Astrocyte (in vitro differentiated cells and primary cell): Measurements from ENCODE around the gene OSBPL9. TPM values are rescaled to one million over a fixed set of nuclear protein-coding genes. Genes with fewer than 3 reads are reported as not detected.

ENCODE experiments used
- DNase-seq: peaks from one replicate; pipeline ENCODE4 v3.0.0-alpha.2; 2010; ENCODE audit warnings: low read depth
- FAIRE-seq: peaks from 2 replicates; lab custom pipeline; 2011; peaks lifted over from hg19 to GRCh38; lab: Jason Lieb, UNC
- H2AFZ ChIP-seq: 2 replicates; pipeline ENCODE4 v1.6.0; 2012; ENCODE audit warnings: low read depth, low read length, inconsistent platforms
- H3K27ac ChIP-seq: 2 replicates; pipeline ENCODE4 v1.5.1; 2011; ENCODE audit warnings: low read depth, low read length, inconsistent platforms
- H3K27me3 ChIP-seq: 2 replicates; pipeline ENCODE4 v1.6.0; 2011; ENCODE audit warnings: low read length, inconsistent platforms; ENCODE audit not compliant: insufficient read depth
- H3K36me3 ChIP-seq: 2 replicates; pipeline ENCODE4 v1.5.1; 2011; ENCODE audit warnings: low read length, inconsistent platforms; ENCODE audit not compliant: insufficient read depth
- H3K4me1 ChIP-seq: 2 replicates; pipeline ENCODE4 v1.5.1; 2011; ENCODE audit warnings: low read length, inconsistent platforms; ENCODE audit not compliant: insufficient read depth
- H3K4me2 ChIP-seq: 2 replicates; pipeline ENCODE4 v1.6.0; 2012; ENCODE audit warnings: low read length, inconsistent platforms
- H3K4me3 ChIP-seq: 2 replicates; pipeline ENCODE4 v1.5.1; 2011; ENCODE audit warnings: low read depth, mild to moderate bottlenecking, low read length, inconsistent platforms; ENCODE audit not compliant: insufficient read depth
- H3K79me2 ChIP-seq: 2 replicates; pipeline ENCODE4 v1.6.0; 2012; ENCODE audit warnings: mild to moderate bottlenecking, low read length, inconsistent platforms; ENCODE audit not compliant: insufficient read depth
- H3K9ac ChIP-seq: 2 replicates; pipeline ENCODE4 v1.6.0; 2012; ENCODE audit warnings: mild to moderate bottlenecking, low read length, inconsistent platforms
- H3K9me3 ChIP-seq: 2 replicates; pipeline ENCODE4 v1.5.1; 2012; ENCODE audit warnings: low read depth, mild to moderate bottlenecking, low read length, inconsistent platforms; ENCODE audit not compliant: insufficient read depth
- H4K20me1 ChIP-seq: 2 replicates; pipeline ENCODE4 v1.6.0; 2012; ENCODE audit warnings: low read length, inconsistent platforms; ENCODE audit not compliant: insufficient read depth
- H3K27ac Mint-ChIP-seq: one replicate; pipeline ENCODE4 v1.8.0; 2021; ENCODE audit warnings: mild to moderate bottlenecking, mixed read lengths; ENCODE audit not compliant: unreplicated experiment
- H3K27me3 Mint-ChIP-seq: one replicate; pipeline ENCODE4 v1.8.0; 2021; ENCODE audit warnings: low read depth, mixed read lengths; ENCODE audit not compliant: unreplicated experiment
- H3K36me3 Mint-ChIP-seq: one replicate; pipeline ENCODE4 v1.8.0; 2021; ENCODE audit warnings: low read depth, mixed read lengths; ENCODE audit not compliant: unreplicated experiment
- H3K4me1 Mint-ChIP-seq: one replicate; pipeline ENCODE4 v1.8.0; 2021; ENCODE audit warnings: low read depth, mixed read lengths; ENCODE audit not compliant: unreplicated experiment
- H3K4me3 Mint-ChIP-seq: one replicate; pipeline ENCODE4 v1.8.0; 2021; ENCODE audit warnings: mild to moderate bottlenecking, moderate library complexity, mixed read lengths; ENCODE audit not compliant: unreplicated experiment
- H3K9me3 Mint-ChIP-seq: one replicate; pipeline ENCODE4 v1.8.0; 2021; ENCODE audit warnings: mild to moderate bottlenecking, mixed read lengths; ENCODE audit not compliant: unreplicated experiment
- EZH2 ChIP-seq: IDR thresholded peaks from 2 replicates; pipeline ENCODE4 v1.6.1; 2012; ENCODE audit warnings: mild to moderate bottlenecking, low read length, inconsistent platforms; ENCODE audit not compliant: insufficient read depth
- total RNA-seq: library from RNA; stranded (reverse); gene quantifications from 2 replicates; pipeline ENCODE4 v1.2.1, GENCODE V29; 2021
- TF ChIP-seq, protein P1 (sequence below): IDR thresholded peaks from 2 replicates; pipeline ENCODE4 v1.5.1; 2011; ENCODE audit warnings: low read depth, mild to moderate bottlenecking, inconsistent platforms, low read length, moderate library complexity; ENCODE audit not compliant: insufficient read depth

OSBPL9 gene
- total RNA-seq, 1 donor from 2014 or later: 117 TPM

DNA sequence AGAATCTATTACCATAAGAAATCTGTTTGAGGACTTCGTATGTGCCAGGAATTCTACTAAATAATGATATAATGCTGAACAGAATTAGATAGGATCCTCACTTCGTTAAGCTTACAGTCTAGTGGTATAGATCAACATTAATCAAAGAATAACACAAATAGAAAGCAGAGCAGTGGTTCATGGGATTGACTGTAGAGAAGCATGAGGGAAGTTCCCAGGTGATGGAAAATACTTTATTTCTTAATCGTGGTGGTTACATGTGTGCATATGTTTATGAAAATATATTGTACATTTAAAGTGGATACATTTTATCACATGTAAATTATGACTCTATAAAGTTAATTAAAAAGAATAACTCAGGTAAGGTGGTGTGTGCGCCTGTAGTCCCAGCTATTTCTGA lies 110.5 kb downstream of the OSBPL9 start:
- no peaks in the 10 kb centered on the region for H3K9me3 Mint-ChIP-seq

DNA sequence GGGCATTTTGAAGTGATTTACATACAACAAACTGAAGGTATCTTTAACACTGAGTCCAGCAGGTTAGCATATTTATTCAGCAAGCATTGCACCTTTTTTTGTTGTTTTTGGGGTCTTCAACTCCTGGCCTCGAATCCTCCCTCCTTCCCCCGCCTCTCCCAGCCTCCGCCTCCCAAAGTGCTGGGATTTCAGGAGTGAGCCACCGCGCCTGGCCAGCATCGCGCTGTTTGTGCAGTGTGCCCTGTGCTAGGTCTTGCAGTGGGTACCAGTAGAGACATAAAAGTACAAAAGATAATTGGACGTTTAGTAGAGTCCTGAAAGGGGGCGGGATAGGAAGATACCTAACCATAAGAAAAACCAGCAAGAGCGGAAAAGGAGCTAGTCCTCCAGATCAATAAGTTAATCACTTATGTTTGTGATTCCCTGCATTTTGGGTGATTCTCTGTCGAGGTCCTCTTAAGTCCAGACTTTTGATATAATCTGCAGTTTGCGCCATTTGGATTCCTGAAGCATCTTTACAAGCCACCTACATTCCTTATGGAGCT lies 111.8 kb downstream of the OSBPL9 start:
- no peaks in the 10 kb centered on the region for H3K9me3 ChIP-seq
- H3K4me1 ChIP-seq: peaks cover 6% of the 10 kb centered on the region
- TF ChIP-seq, protein P1, sequence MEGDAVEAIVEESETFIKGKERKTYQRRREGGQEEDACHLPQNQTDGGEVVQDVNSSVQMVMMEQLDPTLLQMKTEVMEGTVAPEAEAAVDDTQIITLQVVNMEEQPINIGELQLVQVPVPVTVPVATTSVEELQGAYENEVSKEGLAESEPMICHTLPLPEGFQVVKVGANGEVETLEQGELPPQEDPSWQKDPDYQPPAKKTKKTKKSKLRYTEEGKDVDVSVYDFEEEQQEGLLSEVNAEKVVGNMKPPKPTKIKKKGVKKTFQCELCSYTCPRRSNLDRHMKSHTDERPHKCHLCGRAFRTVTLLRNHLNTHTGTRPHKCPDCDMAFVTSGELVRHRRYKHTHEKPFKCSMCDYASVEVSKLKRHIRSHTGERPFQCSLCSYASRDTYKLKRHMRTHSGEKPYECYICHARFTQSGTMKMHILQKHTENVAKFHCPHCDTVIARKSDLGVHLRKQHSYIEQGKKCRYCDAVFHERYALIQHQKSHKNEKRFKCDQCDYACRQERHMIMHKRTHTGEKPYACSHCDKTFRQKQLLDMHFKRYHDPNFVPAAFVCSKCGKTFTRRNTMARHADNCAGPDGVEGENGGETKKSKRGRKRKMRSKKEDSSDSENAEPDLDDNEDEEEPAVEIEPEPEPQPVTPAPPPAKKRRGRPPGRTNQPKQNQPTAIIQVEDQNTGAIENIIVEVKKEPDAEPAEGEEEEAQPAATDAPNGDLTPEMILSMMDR: no peak
- TF ChIP-seq EZH2: no peak
- peaks cover 2% of the 10 kb centered on the region for H3K36me3 Mint-ChIP-seq
- H3K79me2 ChIP-seq: peaks cover 37% of the 10 kb centered on the region
- H3K4me2 ChIP-seq: peak overlapping the region; percentile 96
- H3K27ac Mint-ChIP-seq: peak overlapping the region; percentile 84
- DNase-seq (peak; percentile 9), FAIRE-seq (no peak)
- no peaks in the 10 kb centered on the region for H3K27me3 Mint-ChIP-seq
- peak overlapping the region; percentile 81 for H3K4me3 ChIP-seq
- H4K20me1 ChIP-seq: peaks cover 13% of the 10 kb centered on the region
- no peaks in the 10 kb centered on the region for H3K36me3 ChIP-seq
- no peaks in the 10 kb centered on the region for H3K9me3 Mint-ChIP-seq
- H3K27me3 ChIP-seq: no peaks in the 10 kb centered on the region
- peak overlapping the region; percentile 89 for H3K9ac ChIP-seq
- peak overlapping the region; percentile 57 for H3K27ac ChIP-seq
- peak overlapping the region; percentile 62 for H2AFZ ChIP-seq
- H3K4me1 Mint-ChIP-seq: peaks cover 14% of the 10 kb centered on the region
- peak overlapping the region; percentile 91 for H3K4me3 Mint-ChIP-seq

More for the DNA sequence above, 110.5 kb downstream of the OSBPL9 start:
- H3K27ac Mint-ChIP-seq: no peak overlapping the region
- FAIRE-seq (no peak), DNase-seq (no peak)
- Histone ChIP-seq H3K9me3 (no peaks in the 10 kb centered on the region), H4K20me1 (no peaks in the 10 kb centered on the region), H2AFZ (no peak overlapping the region), H3K4me1 (peaks cover 6% of the 10 kb centered on the region), H3K27ac (no peak overlapping the region), H3K9ac (no peak overlapping the region), H3K27me3 (no peaks in the 10 kb centered on the region), H3K79me2 (peaks cover 31% of the 10 kb centered on the region), H3K4me3 (no peak overlapping the region), H3K36me3 (no peaks in the 10 kb centered on the region), H3K4me2 (no peak overlapping the region)
- H3K4me1 Mint-ChIP-seq: peaks cover 4% of the 10 kb centered on the region
- no peak for TF ChIP-seq EZH2
- TF ChIP-seq, protein P1: no peak
- H3K4me3 Mint-ChIP-seq: no peak overlapping the region
- no peaks in the 10 kb centered on the region for H3K27me3 Mint-ChIP-seq
- H3K36me3 Mint-ChIP-seq: peaks cover 2% of the 10 kb centered on the region

DNA sequence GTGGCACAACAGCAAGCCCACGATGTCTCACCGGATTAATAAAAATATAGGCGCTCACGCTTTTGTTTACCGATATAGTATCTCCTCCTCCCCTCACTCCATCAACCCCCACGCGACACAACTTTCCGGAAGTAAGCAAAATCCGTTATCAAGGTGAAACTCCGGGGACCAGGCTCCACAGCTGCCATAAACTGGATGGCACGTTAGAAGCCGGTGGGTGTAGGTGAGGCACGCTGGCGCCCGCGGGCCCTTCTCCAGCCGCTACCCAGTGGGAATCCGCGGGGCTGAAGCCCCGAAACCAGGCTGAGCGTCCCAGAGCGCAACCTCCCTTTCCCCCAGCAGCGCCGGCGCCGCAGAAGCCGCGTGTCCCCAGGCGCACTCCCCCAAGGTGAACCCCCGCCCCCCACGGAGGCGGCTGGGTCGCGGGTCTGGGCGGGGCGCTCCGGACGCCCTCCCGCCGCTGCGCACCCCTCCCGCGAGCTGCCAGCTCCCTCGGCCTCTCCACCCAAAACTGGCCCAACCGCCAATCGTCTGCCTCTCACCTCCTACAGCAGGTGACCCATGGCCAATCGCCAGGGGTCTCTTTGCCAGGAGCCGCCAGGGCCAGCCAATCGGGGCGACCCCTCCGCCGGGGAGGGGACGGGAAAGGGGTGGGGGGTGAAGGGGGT lies 112.4 kb downstream of the OSBPL9 start:
- DNase-seq (peak; percentile 83), FAIRE-seq (no peak)
- Histone ChIP-seq H4K20me1 (peaks cover 18% of the 10 kb centered on the region), H3K27ac (peak overlapping the region; percentile 57), H3K9me3 (no peaks in the 10 kb centered on the region), H2AFZ (peak overlapping the region; percentile 62), H3K4me3 (peak overlapping the region; percentile 81), H3K36me3 (no peaks in the 10 kb centered on the region), H3K9ac (peak overlapping the region; percentile 89), H3K79me2 (peaks cover 43% of the 10 kb centered on the region), H3K4me2 (peak overlapping the region; percentile 96), H3K27me3 (no peaks in the 10 kb centered on the region), H3K4me1 (peaks cover 11% of the 10 kb centered on the region)
- H3K36me3 Mint-ChIP-seq: peaks cover 2% of the 10 kb centered on the region
- H3K27ac Mint-ChIP-seq: peak overlapping the region; percentile 84
- TF ChIP-seq, protein P1: no peak
- no peak for TF ChIP-seq EZH2
- H3K9me3 Mint-ChIP-seq: no peaks in the 10 kb centered on the region
- peak overlapping the region; percentile 91 for H3K4me3 Mint-ChIP-seq
- H3K4me1 Mint-ChIP-seq: peaks cover 19% of the 10 kb centered on the region
- no peaks in the 10 kb centered on the region for H3K27me3 Mint-ChIP-seq
